VCaP (cell line): Measurements from ENCODE around the gene GSTA4.
"Not testable (repeated sequence)": the region's sequence is repeated elsewhere in the genome, so short reads cannot be mapped to it uniquely, and the experiment has no call there.

Experiments used
- H3K27ac ChIP-seq: fragments of 450-650 bp; 2 replicates; pipeline ENCODE4 v1.5.1; 2017
- CTCF ChIP-seq: fragments of 450-650 bp; conservative IDR thresholded peaks from 2 replicates; pipeline ENCODE4 v1.5.1; 2017; ENCODE audit warnings: mild to moderate bottlenecking, moderate library complexity

GSTA4 gene

GRCh38 chr6:52958546-52959255 is 36.4 kb downstream of the GSTA4 start:
- TF ChIP-seq CTCF: no peak
- no peak overlapping the region for H3K27ac ChIP-seq

- no peak overlapping the region for H3K27ac ChIP-seq
- no peak for TF ChIP-seq CTCF
Observed at GRCh38 chr6:52955871-52956270, 39.2 kb downstream of the GSTA4 start.

- H3K27ac ChIP-seq: no peak overlapping the region
- no peak for TF ChIP-seq CTCF
Observed at GRCh38 chr6:52953911-52954839, 40.9 kb downstream of the GSTA4 start.

GRCh38 chr6:52946306-52946705 is 48.8 kb downstream of the GSTA4 start:
- TF ChIP-seq CTCF: no peak
- H3K27ac ChIP-seq: no peak overlapping the region

GRCh38 chr6:52942821-52943220 is 52.3 kb downstream of the GSTA4 start:
- H3K27ac ChIP-seq: not testable (repeated sequence)

GRCh38 chr6:52942221-52942620 is 52.9 kb downstream of the GSTA4 start:
- no peak overlapping the region for H3K27ac ChIP-seq
- no peak for TF ChIP-seq CTCF

GRCh38 chr6:52937908-52938307 is 57.2 kb downstream of the GSTA4 start:
- TF ChIP-seq CTCF: no peak
- H3K27ac ChIP-seq: no peak overlapping the region

GRCh38 chr6:52933778-52934177 is 61.3 kb downstream of the GSTA4 start:
- TF ChIP-seq CTCF: no peak
- H3K27ac ChIP-seq: no peak overlapping the region
